ENCODE data around the gene CPEB3.

Gene CPEB3

DNA sequence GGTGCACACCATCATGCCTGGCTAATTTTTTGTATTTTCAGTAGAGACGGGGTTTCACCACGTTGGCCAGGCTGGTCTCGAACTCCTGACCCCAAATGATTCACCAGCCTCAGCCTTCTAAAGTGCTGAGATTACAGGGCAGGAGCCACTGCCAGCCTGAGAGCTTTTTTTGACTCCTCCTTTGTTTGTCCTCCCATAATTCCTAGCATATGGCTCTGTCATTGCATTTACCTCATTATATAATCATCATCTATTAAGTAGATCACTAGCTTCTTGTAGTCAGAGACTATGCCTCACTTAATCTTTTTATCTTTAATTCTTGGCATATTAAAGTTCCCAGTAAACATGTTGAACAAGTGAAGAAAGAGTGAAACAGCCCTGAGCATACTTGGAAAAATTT is 82.1 kb downstream of the CPEB3 start:
- DNase-seq, result no peak

DNA sequence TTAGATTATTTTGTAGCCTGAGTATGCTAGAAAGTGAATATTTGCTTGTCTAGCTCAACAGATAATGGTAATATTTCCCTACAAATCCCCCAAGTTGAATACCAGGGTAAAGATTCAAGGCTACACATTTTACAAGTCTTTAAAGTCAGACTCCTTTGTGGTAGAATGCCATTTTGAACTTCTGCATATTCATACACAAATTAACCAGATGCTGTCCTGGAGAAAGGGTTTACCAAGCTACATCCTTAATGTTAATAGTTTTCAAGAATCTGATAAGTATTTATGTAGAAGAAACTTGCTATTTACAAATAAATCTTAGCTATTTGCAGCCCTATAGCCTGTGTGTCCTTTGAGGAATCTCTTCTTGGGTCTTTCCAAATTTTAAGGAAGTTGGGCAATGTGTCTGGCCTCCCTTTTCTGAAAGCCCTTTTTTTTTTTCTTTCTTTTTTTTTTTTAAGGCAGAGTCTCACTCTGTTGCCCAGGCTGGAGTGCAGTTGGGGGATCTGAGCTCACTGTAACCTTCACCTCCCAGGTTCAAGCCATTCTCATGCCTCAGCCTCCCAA is 82.6 kb downstream of the CPEB3 start:
- DNase-seq, result no peak

DNA sequence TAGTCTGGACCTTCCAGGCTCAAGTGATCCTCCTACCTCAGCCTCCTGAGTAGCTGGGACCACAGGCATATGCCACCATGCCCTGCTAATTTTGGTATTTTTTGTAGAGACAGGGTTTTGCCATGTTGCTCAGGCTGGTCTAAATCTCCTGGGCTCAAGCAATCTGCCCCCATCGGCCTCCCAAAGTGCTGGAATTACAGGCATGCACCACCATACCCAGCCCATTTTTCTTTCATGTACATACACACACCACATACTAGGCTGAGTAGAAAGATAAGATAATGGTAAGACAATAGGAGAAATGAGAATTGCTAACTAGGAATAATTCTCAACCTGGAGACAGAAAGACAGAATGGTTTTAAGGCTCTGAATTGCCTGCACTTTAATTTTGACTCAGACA is 83.8 kb downstream of the CPEB3 start:
- DNase-seq, result no peak

- DNase-seq, result no peak
Measured at GRCh38 chr10:92203919-92204623, 86.8 kb downstream of the CPEB3 start.

GRCh38 chr10:92202536-92202935 is 88.3 kb downstream of the CPEB3 start:
- no peak for DNase-seq

DNA sequence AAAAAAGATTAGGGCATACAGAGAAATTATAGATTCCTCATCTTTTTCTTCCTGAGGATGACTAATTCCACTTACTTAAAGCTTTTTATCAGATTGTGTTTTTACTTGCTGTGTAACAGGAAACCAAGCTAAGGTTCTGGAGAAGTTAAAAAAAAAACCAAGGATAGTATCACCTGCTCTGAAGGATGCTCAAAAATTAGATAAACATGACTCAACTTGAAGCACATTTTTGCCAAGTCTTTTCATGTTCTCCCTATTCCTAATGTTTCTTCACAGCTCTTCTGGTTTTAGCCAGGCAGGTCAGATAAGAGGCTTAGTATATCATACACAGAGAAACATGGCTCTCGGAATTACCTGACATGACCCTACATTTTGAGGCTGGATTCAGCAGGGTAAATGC is 90.3 kb downstream of the CPEB3 start:
- DNase-seq, result no peak

DNA sequence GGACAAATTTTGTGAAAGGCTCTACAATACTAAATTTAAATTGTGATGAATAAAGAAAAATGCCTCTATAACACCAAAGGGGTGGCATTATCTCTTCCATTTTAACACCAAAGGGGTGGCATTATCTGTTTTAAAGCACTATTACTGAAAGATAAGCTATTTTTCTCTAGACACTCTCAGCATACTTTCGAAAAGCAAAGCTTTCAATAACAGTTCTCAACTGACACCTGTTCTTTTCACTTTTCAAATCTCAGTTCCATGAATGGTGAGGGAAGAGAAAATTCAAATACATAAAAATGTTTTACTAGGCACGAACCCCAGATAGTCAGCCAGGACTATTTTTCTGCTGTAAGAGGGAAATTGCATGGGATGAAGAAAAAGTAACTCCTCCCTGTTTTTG is 103.8 kb downstream of the CPEB3 start:
- no peak for DNase-seq

DNA sequence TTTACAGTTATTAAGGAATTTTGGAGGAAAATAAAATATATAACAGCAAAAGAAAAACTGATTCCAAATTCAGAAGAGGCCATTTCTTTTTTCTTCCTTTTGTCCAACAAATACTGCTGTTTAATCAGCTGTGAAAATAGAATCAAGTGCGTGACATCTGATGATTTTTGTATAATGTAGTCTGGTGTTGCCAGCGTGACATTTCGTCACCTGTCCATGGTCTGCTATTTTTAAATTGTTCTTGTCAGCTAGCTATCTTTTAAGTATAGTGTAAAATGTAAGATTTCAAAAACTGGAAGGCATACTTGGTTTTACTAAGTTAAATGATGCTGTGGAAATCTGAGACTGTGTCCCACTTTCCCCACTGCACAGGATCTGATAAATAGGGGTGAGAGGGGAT is 105.9 kb downstream of the CPEB3 start:
- DNase-seq, result no peak

DNA sequence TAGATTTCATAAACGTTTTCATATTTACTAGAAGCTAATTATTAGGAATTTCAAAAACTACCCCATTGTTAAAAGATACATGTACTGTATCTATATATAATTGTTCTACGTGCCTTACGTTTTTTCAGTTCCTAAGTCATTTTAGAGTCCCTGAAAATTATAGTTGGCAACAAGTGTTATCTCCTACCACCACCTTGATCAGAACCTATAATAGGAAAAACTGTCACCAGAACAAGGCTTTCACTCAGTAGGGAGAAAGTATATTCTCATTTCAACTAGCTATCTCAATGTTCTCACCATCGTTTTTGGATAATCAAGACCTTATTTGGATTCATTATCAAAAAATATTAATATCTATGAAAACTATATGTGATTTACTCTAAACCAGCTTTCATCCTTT is 107.7 kb downstream of the CPEB3 start:
- no peak for DNase-seq

DNA sequence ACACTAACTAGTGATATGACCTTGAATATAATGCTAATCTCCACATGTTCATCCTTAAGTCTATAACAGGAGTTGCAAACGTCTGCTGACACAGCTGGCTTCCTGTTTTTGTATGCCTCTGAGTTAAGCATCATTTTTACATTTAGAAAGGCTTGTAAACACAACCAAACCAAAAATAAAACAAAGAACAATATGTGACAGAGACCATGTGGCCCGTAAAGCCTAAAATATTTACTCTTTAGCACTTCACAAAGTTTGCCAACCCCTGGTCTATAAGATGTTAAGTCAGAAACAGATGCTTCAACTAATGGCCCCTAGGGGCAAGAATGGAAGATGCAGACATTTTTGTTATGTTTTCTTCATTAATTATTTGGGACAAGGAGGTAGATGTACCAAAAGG is 109.3 kb downstream of the CPEB3 start:
- DNase-seq, result peak; percentile 2

- no peak for DNase-seq
Measured at GRCh38 chr10:92180399-92180798, 110.5 kb downstream of the CPEB3 start.

GRCh38 chr10:92177546-92177945 is 113.3 kb downstream of the CPEB3 start:
- DNase-seq, result peak; percentile 8

DNA sequence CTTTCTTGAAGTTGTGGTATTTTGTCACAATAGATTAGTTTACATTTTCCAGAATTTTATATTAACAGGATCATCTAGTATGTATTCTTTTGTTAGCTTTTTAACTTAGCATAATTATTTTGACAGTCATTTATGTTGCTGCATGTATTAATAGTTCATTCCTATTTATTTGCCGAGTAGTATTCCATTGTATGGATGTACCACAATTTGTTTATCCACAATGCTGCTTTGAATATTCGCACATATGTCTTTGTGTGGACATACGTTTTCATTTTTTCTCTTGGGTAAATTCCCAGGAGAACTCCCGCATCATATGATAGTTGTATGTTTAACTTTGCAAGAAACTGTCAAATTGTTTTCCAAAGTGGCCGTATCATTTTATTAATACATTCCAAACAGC is 115.7 kb downstream of the CPEB3 start:
- DNase-seq, result no peak

- no peak for DNase-seq
Measured at GRCh38 chr10:92173996-92174395, 116.9 kb downstream of the CPEB3 start.

DNA sequence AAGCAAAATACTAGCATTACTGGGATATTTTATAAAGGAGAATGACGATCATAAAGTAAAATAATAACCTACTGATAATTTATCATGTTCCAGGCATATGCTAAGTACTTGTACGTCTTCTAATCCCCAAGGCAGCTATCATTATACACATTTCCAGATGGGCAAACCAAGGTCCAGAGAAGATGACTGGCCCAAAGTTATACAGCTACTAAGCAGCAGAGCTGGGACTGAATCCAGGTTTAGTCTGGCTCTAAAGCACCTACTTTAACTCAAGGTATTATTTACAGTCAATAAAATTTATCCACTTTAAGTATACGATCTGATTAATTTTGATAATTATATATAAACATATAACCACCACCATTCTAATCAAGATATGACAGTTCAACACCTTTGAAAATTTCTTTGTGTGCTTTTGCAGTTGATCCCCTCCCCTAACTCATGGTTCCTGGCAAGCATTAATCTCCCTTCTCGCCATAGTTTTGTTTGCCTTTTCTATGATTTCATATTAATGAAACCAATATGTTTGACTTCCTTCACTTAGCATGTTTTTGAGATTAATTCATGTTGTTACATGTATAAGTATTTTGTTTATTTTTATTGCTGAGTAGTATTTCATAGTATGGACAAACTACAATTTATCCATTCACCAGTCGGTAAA is 126.7 kb downstream of the CPEB3 start:
- DNase-seq, result no peak

DNA sequence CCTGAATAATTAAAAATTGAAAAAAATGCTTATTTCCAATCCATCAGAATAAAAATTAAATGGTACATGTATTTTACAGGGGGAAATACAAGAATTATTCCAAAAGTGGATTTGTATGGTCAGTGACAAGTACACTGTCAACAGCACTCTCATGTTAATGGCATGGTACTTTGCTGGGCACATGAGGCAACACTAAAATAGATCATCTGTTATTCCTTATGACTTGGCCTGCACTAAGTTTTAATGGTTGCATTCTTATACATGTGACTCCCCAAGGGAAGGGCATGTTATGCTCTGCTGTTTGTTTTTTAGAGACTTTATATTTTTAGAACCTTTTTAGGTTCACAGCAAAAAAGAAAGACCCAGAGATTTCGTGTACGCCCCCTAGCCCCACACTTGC is 128.3 kb downstream of the CPEB3 start:
- DNase-seq, result no peak

DNA sequence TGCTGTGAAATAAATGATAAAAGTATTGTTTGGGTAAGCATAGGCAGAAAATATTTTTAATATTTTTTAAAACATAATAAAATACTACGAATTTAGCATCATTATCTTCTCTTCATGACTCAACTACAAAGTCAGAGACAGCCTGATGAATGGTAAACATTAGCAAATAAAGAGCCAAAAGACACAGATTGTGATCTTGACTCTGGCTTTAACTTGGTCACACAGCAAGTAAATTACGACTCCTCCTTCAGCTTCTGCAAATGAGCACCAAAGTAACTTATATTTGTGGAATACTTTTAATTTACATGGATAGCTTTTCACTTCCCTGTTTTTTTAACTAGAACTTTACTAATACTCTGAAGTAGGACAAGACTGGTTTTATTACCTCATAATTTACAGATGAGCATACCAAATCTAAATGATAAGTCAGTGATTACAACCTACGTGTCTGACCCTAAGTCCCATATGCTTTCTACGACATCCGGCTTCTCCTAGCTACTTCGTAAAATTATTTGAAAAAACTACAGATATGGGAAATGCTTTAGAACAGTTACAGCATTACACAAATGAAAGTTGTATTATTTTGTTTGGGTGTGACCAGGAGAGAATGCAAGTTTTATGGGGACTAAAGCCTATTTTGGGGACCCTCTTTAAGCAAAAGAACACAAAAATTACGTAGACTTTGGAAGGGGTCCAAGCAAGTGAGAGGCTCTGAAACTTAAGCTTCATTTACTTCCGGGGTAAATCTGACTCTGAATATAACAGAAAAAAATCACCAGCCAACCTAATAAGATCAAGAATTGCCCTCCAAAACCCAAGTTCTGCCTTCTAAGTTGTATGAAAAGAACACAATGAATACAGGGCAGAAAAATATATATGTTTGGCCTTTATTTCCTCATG is 133.8 kb downstream of the CPEB3 start:
- no peak for DNase-seq

DNA sequence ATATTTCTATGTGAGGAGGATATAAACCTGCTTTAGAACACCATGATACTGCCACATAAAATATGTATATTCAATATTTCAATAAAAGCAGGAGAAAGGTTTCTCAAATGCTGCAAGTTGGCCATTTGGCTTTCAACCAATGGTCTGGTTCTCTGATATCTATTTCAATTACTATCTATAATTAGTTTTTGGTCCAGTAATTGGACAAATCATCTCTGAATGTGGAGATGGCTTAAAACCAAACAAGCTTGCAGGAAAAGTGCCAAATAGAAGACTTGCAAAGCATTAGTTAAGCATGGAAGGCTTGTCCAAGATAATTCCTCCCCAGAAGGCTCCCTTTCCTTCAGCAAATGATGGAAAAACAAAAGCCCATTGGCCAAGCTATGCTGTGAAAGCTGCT is 140.1 kb downstream of the CPEB3 start:
- no peak for DNase-seq

DNA sequence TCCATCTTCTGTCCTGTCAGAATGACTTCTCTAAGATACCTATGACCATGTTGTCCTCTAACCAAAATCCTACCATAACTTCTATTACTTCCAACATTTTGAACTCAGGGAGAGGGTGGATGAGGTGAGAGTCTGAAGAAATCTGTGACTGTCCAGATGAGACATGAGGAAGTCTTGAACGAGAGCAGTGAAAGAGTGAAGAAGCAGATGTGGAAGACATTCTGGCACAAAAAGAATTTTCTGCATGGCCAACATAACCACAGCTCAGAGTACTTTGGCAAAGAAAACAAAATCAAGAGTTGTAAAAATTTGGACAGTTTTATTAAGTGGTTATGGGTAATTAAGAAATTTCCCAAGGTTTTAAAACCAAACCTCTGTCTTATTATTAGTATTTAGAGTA is 141.6 kb downstream of the CPEB3 start:
- no peak for DNase-seq

DNA sequence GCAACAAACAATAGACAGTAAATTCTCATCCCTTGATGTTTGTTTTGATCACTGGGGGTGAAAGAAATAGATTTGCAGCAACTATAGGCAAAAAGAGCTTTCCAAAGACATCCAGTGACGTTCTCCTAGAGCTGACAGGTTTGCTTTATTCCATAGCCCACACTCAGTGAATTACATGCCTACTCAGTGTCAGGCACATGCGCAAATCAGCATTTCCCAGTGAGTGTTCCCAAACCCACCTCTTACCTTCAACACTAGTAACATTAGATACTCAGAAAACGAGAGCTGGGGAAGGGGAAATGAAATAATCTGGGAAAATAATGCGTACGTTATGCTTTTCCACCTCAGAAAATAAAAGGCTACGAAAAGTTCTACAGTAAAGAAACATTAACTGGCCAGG is 144.1 kb downstream of the CPEB3 start:
- no peak for DNase-seq

DNA sequence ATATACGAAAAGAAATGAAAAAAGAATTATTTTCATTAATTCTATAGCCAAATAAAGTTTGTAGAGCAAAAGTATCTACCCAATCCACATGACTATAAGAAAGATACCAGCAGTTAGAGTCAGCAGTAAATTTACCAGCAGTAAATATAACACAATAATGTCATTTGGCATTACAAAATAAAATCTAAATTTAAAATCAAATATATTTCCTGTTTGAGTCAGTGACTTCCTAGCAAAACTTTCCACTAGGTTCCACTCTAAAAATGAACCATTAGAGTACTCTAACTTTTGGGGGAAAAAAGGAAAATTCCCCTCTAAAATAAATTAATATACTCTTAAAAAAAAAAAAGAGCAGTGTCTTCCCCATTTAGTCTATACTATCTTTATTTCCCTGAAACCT is 144.8 kb downstream of the CPEB3 start:
- no peak for DNase-seq

GRCh38 chr10:92142949-92143348 is 147.9 kb downstream of the CPEB3 start:
- no peak for DNase-seq

DNA sequence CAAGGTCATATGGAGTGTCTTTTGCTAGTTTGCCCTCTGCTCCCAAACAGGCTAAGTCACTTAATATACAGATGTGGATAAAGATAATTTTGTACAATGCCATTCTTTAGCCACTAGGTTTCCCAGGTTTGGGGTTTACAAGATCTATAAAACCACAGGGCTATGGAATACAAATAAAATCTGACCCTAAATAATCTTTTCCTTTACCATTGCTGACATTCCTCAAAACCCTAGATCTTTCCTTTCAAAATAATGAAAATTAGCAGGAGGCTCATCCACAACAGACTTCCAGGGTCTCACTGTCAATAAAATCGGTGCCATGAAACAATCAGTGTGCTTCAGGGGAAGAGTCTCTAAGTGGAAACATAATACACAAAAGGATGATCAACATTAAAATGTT is 148.4 kb downstream of the CPEB3 start:
- DNase-seq, result no peak

Measured in fibroblast of skin of scalp (primary cell).